H9 (cell line): ENCODE results near the gene WDR59. TPM values are rescaled to one million over a fixed set of nuclear protein-coding genes. Genes with fewer than 3 reads are reported as not detected.
"Not testable (repeated sequence)": the region's sequence is repeated elsewhere in the genome, so short reads cannot be mapped to it uniquely, and the experiment has no call there.

Experiments
- DNase-seq: peaks from one replicate; pipeline ENCODE4 v3.0.0-alpha.2; 2017
- H2AFZ ChIP-seq: one replicate; pipeline ENCODE4 v1.6.1; 2013; ENCODE audit warnings: mild to moderate bottlenecking, low read length, control low read depth, moderate library complexity
- H2AK5ac ChIP-seq: 2 replicates; pipeline ENCODE4 v1.6.1; 2013; ENCODE audit warnings: low read length, control low read depth, mixed read lengths; ENCODE audit not compliant: insufficient read length
- H2BK120ac ChIP-seq: one replicate; pipeline ENCODE4 v1.6.1; 2013; ENCODE audit warnings: low read depth, mild to moderate bottlenecking, low read length, control low read depth, inconsistent platforms; ENCODE audit not compliant: poor library complexity, severe bottlenecking
- H2BK12ac ChIP-seq: 2 replicates; pipeline ENCODE4 v1.6.1; 2013; ENCODE audit warnings: low read length, control low read depth, mixed read lengths, low read depth; ENCODE audit not compliant: insufficient read length
- H2BK15ac ChIP-seq: 2 replicates; pipeline ENCODE4 v1.6.1; 2013; ENCODE audit warnings: low read depth, low read length, control low read depth
- H2BK20ac ChIP-seq: one replicate; pipeline ENCODE4 v1.6.1; 2013; ENCODE audit warnings: low read depth, mild to moderate bottlenecking, low read length, control low read depth, inconsistent platforms; ENCODE audit not compliant: poor library complexity, severe bottlenecking
- H2BK5ac ChIP-seq: 2 replicates; pipeline ENCODE4 v1.6.1; 2013; ENCODE audit warnings: low read length, control low read depth, mixed read lengths; ENCODE audit not compliant: insufficient read length
- H3K14ac ChIP-seq: 2 replicates; pipeline ENCODE4 v1.6.1; 2013; ENCODE audit warnings: low read length, control low read depth; ENCODE audit not compliant: insufficient read depth
- H3K18ac ChIP-seq: 2 replicates; pipeline ENCODE4 v1.6.1; 2013; ENCODE audit warnings: low read depth, mild to moderate bottlenecking, mixed read lengths, low read length, control low read depth; ENCODE audit not compliant: insufficient read length
- H3K23ac ChIP-seq: 2 replicates; pipeline ENCODE4 v1.6.1; 2013; ENCODE audit warnings: low read length, control low read depth, mixed read lengths, low read depth; ENCODE audit not compliant: insufficient read length
- H3K23me2 ChIP-seq: 2 replicates; pipeline ENCODE4 v1.6.1; 2013; ENCODE audit warnings: low read depth, mild to moderate bottlenecking, mixed read lengths, low read length, control low read depth; ENCODE audit not compliant: insufficient read length, poor library complexity, severe bottlenecking
- H3K27ac ChIP-seq: 2 replicates; pipeline ENCODE4 v1.5.1; 2013; ENCODE audit warnings: low read length, control low read depth, mixed read lengths, low read depth; ENCODE audit not compliant: insufficient read length
- H3K27me3 ChIP-seq: 2 replicates; pipeline ENCODE4 v1.6.1; 2013; ENCODE audit warnings: low read length, control low read depth, inconsistent platforms; ENCODE audit not compliant: insufficient read depth
- H3K4ac ChIP-seq: 2 replicates; pipeline ENCODE4 v1.6.1; 2013; ENCODE audit warnings: low read depth, mild to moderate bottlenecking, control low read depth, inconsistent platforms, low read length, moderate library complexity
- H3K4me1 ChIP-seq: 2 replicates; pipeline ENCODE4 v1.6.1; 2013; ENCODE audit warnings: low read length, control low read depth, inconsistent platforms; ENCODE audit not compliant: insufficient read depth
- H3K4me2 ChIP-seq: 2 replicates; pipeline ENCODE4 v1.6.1; 2013; ENCODE audit warnings: low read length, control low read depth, mixed read lengths; ENCODE audit not compliant: insufficient read length, insufficient read depth
- H3K56ac ChIP-seq: 2 replicates; pipeline ENCODE4 v1.6.1; 2013; ENCODE audit warnings: low read depth, mild to moderate bottlenecking, mixed read lengths, low read length, control low read depth; ENCODE audit not compliant: insufficient read length
- H3K79me1 ChIP-seq: 2 replicates; pipeline ENCODE4 v1.6.1; 2013; ENCODE audit warnings: low read depth, mild to moderate bottlenecking, moderate library complexity, low read length, control low read depth, inconsistent platforms; ENCODE audit not compliant: insufficient read depth, poor library complexity, severe bottlenecking
- H3K79me2 ChIP-seq: 2 replicates; pipeline ENCODE4 v1.6.1; 2013; ENCODE audit warnings: low read length, control low read depth, inconsistent platforms; ENCODE audit not compliant: insufficient read depth
- H3K9ac ChIP-seq: 2 replicates; pipeline ENCODE4 v1.6.1; 2013; ENCODE audit warnings: low read length, control low read depth, mixed read lengths; ENCODE audit not compliant: insufficient read length; ENCODE audit errors: extremely low read depth
- H3K9me3 ChIP-seq: one replicate; pipeline ENCODE4 v1.6.1; 2013; ENCODE audit warnings: low read depth, low read length, inconsistent platforms; ENCODE audit not compliant: control insufficient read depth
- H3T11ph ChIP-seq: one replicate; pipeline ENCODE4 v1.6.1; 2013; ENCODE audit warnings: mild to moderate bottlenecking, low read length, control low read depth, inconsistent platforms
- H4K20me1 ChIP-seq: one replicate; pipeline ENCODE4 v1.6.1; 2013; ENCODE audit not compliant: control insufficient read depth, insufficient read length, insufficient read depth
- H4K5ac ChIP-seq: 2 replicates; pipeline ENCODE4 v1.6.1; 2013; ENCODE audit warnings: low read depth, mild to moderate bottlenecking, mixed read lengths, low read length, control low read depth; ENCODE audit not compliant: insufficient read length
- H4K8ac ChIP-seq: replicated peaks from 2 replicates; pipeline ENCODE4 v1.6.1; 2013; ENCODE audit warnings: low read length, control low read depth, mixed read lengths, low read depth; ENCODE audit not compliant: insufficient read length
- H4K91ac ChIP-seq: 2 replicates; pipeline ENCODE4 v1.6.1; 2013; ENCODE audit warnings: low read depth, mild to moderate bottlenecking, moderate library complexity, mixed read lengths, low read length, control low read depth; ENCODE audit not compliant: insufficient read length
- H3K27ac Mint-ChIP-seq, 3 experiments: 2 replicates in 2 of 3; 3 replicates in 1 of 3; pipeline ENCODE4 v1.8.0; 2020 to 2021; ENCODE audit warnings: mixed read lengths in 3 of 3, mild to moderate bottlenecking in 1 of 3, moderate library complexity in 1 of 3
- H3K27me3 Mint-ChIP-seq: 2 replicates; pipeline ENCODE4 v1.8.0; 2021; ENCODE audit warnings: low read depth, mild to moderate bottlenecking, moderate library complexity, mixed read lengths
- H3K36me3 Mint-ChIP-seq, 3 experiments: 2 replicates in 2 of 3; 3 replicates in 1 of 3; pipeline ENCODE4 v1.8.0; 2020 to 2021; ENCODE audit warnings: low read depth in 3 of 3, mixed read lengths in 3 of 3; ENCODE audit not compliant: insufficient read depth in 1 of 3
- H3K4me1 Mint-ChIP-seq, 2 experiments: 2 replicates each; pipeline ENCODE4 v1.8.0; 2020; ENCODE audit warnings: mixed read lengths in 2 of 2
- H3K4me3 Mint-ChIP-seq, 2 experiments: 2 replicates in 1 of 2; 3 replicates in 1 of 2; pipeline ENCODE4 v1.8.0; 2020 to 2021; ENCODE audit warnings: mild to moderate bottlenecking in 2 of 2, mixed read lengths in 2 of 2, moderate library complexity in 1 of 2
- H3K9me3 Mint-ChIP-seq, 2 experiments: 2 replicates in 1 of 2; 3 replicates in 1 of 2; pipeline ENCODE4 v1.8.0; 2020; ENCODE audit warnings: mild to moderate bottlenecking in 2 of 2, mixed read lengths in 2 of 2, moderate library complexity in 1 of 2
- WGBS: extraction: QIAGEN DNeasy Blood & Tissue Kit; methylation state at CpG from one replicate; pipeline ENCODE4 v1.1.7; 2013; ENCODE audit warnings: missing lambda C conversion rate, low lambda C conversion rate, mixed read lengths; ENCODE audit not compliant: insufficient read length; ENCODE audit errors: extremely low coverage; 5-methylcytosine and 5-hydroxymethylcytosine counted together
- total RNA-seq: library from RNA; stranded (reverse); gene quantifications from 2 replicates; pipeline ENCODE4 v1.2.1, GENCODE V29; 2021
- TF ChIP-seq, protein P1 (sequence below): fragments of 200-600 bp; sonication (generic); conservative IDR thresholded peaks from 3 replicates; pipeline ENCODE4 v1.8.0; 2021; ENCODE audit warnings: antibody characterized with exemption, mild to moderate bottlenecking

The WDR59 gene
- total RNA-seq, 1 experiment from 2014 or later: 97.5 TPM

- Histone ChIP-seq H3K23me2 (no peaks in the 10 kb centered on the region), H3K23ac (no peak overlapping the region), H2BK5ac (no peak overlapping the region), H4K20me1 (no peaks in the 10 kb centered on the region), H4K8ac (no peak overlapping the region), H3K4me2 (no peak overlapping the region), H2BK120ac (no peak overlapping the region), H3K9ac (no peak overlapping the region), H3K14ac (no peak overlapping the region), H2BK15ac (no peak overlapping the region), H4K91ac (no peak overlapping the region), H3K79me1 (no peaks in the 10 kb centered on the region), H3K27ac (no peak overlapping the region), H3K79me2 (peaks cover 6% of the 10 kb centered on the region; the same call in 1 of the 2 replicates), H4K5ac (no peak overlapping the region), H2BK20ac (no peak overlapping the region), H3K4me1 (peaks cover 6% of the 10 kb centered on the region; the same call in 1 of the 2 replicates), H2AK5ac (no peak overlapping the region), H3K9me3 (no peaks in the 10 kb centered on the region), H3K56ac (no peak overlapping the region), H3K4ac (no peak overlapping the region), H2AFZ (no peak overlapping the region), H3T11ph (no peak overlapping the region), H3K18ac (no peak overlapping the region), H3K27me3 (no peaks in the 10 kb centered on the region), H2BK12ac (no peak overlapping the region)
- peaks cover 2 to 4% of the 10 kb centered on the region in 2 experiments; a peak in 4 of 5 replicates for H3K9me3 Mint-ChIP-seq
- no peaks in the 10 kb centered on the region for H3K27me3 Mint-ChIP-seq
- no CpG with 5 or more reads among the region's 2 CpGs for WGBS
- peaks cover 3 to 22% (median 4%) of the 10 kb centered on the region in 3 experiments; a peak in 6 of 7 replicates for H3K36me3 Mint-ChIP-seq
- TF ChIP-seq, protein P1, sequence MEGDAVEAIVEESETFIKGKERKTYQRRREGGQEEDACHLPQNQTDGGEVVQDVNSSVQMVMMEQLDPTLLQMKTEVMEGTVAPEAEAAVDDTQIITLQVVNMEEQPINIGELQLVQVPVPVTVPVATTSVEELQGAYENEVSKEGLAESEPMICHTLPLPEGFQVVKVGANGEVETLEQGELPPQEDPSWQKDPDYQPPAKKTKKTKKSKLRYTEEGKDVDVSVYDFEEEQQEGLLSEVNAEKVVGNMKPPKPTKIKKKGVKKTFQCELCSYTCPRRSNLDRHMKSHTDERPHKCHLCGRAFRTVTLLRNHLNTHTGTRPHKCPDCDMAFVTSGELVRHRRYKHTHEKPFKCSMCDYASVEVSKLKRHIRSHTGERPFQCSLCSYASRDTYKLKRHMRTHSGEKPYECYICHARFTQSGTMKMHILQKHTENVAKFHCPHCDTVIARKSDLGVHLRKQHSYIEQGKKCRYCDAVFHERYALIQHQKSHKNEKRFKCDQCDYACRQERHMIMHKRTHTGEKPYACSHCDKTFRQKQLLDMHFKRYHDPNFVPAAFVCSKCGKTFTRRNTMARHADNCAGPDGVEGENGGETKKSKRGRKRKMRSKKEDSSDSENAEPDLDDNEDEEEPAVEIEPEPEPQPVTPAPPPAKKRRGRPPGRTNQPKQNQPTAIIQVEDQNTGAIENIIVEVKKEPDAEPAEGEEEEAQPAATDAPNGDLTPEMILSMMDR: no peak
- no peak overlapping the region for H3K27ac Mint-ChIP-seq
- peaks cover 4 to 10% of the 10 kb centered on the region in 2 experiments; a peak in 3 of 4 replicates for H3K4me1 Mint-ChIP-seq
- DNase-seq: no peak
- H3K4me3 Mint-ChIP-seq: no peak overlapping the region
Observed at GRCh38 chr16:75026892-75027391, 42.0 kb upstream of the WDR59 start.

- H2BK20ac ChIP-seq, H3K4me3 Mint-ChIP-seq: not testable (repeated sequence)
Observed at GRCh38 chr16:75026239-75026891, 41.4 kb upstream of the WDR59 start.

More at GRCh38 chr16:75026239-75026891, 41.4 kb upstream of the WDR59 start:
- not testable (repeated sequence) for H3K9me3 ChIP-seq, H3K27me3 ChIP-seq, H4K20me1 ChIP-seq, H3K4me2 ChIP-seq, H3K23ac ChIP-seq, H3K4ac ChIP-seq, H4K91ac ChIP-seq, H3K9me3 Mint-ChIP-seq, H3K79me1 ChIP-seq, H2BK12ac ChIP-seq, H2BK5ac ChIP-seq, H2AK5ac ChIP-seq, H2BK120ac ChIP-seq, H3K9ac ChIP-seq, H4K5ac ChIP-seq, H4K8ac ChIP-seq, H3K79me2 ChIP-seq, H3K23me2 ChIP-seq, H3K27me3 Mint-ChIP-seq, H2BK15ac ChIP-seq, H2AFZ ChIP-seq, H3K27ac ChIP-seq, H3K56ac ChIP-seq, H3K14ac ChIP-seq, H3K18ac ChIP-seq, DNase-seq, H3T11ph ChIP-seq, H3K4me1 ChIP-seq
- H3K4me1 Mint-ChIP-seq: peaks cover 4 to 10% of the 10 kb centered on the region in 2 experiments; a peak in 3 of 4 replicates
- peaks cover 8 to 27% (median 9%) of the 10 kb centered on the region in 3 experiments for H3K36me3 Mint-ChIP-seq
- H3K27ac Mint-ChIP-seq: 0 out of 7 replicates have a peak overlapping the region, but pooled peaks of 1 of the 3 experiments have one; percentile 42
- no CpG with 5 or more reads among the region's 10 CpGs for WGBS
